ENCODE data around the gene TWSG1.
"Not testable (repeated sequence)": the region's sequence is repeated elsewhere in the genome, so short reads cannot be mapped to it uniquely, and the experiment has no call there.

TWSG1 gene

DNA sequence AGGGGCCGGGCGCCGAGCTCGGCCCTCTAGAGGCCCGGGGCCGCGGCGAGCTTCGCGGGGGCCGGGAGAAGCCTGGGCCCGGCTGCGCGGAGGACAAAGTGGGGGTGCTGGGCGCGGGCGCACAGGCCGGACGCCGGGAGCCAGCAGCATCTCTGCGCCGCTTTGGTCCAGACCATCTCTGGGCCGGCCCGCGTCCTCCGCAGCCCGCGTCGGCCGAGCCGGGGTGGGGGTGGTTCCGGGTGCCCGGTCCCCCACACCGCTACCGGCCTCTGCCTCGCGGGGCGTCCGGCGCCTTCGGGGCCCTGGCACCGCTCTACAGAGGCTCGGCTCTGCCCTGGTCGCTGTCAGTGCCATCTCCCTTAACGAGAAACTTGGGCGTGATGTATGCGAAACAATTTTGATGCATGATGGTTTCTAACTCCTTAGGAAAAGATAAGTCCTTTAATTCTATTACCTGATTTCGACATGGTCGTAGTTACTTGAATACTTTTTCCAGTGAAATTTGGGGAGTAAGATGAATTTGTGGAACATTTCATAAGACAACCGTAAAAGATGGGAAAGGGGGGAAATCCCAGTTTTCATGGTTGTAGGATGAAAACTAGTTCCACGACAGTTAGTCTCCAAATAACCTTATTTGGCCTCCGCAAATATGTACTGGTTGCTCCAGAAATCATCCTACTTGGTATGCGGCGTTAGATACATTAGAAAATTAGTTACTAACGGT is 562 bp downstream of the TWSG1 start:
- DNase-seq (ENCODE audit: low read depth in 3 of 3), result peak in 1 of 3 experiments; percentile 28

DNA sequence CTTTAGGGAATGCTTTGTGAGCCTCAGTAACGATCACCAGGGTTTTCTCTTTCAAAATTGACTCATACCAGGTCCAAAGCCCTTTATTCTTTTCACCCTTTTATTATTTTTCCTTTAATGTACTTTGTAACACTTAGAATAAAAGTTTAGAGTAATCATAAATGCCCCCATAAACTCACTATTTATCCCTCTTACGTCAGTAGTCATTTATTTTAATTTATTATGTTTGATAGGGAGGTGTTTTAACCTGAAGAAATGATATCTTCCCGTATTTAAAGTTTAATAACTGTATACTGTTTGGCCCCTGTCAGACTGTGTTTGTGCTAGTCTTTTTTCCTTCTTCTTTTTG is 1.1 kb downstream of the TWSG1 start:
- DNase-seq (ENCODE audit: low read depth in 3 of 3), result no peak

GRCh38 chr18:9336827-9337226 is 2.3 kb downstream of the TWSG1 start:
- DNase-seq (ENCODE audit: low read depth in 3 of 3), result no peak

GRCh38 chr18:9337873-9338272 is 3.3 kb downstream of the TWSG1 start:
- DNase-seq (ENCODE audit: low read depth in 3 of 3), result no peak

DNA sequence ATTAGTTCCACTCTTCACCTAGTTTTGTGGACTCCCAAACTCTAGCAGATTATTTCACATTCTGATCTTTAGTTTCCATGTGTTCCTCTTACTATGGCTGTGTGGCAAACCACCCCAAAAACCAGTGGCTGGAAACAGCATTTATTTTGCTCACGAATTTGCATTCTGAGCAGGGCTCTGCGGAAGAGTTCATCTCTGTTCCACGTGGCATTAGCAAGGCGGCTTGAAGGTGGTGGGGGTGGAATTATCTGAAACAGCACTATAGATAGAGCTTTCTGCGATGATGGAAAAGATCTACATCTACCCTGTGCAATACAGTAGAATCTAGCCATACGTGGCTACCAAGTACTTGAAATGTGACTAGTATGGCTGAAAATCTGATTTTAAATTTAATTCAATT is 5.9 kb downstream of the TWSG1 start:
- no peak for DNase-seq (ENCODE audit: low read depth in 3 of 3)

- no peak for DNase-seq (ENCODE audit: low read depth in 3 of 3)
Measured at GRCh38 chr18:9343577-9343976, 9.0 kb downstream of the TWSG1 start.

- DNase-seq (ENCODE audit: low read depth in 3 of 3), result no peak
Measured at GRCh38 chr18:9346775-9347174, 12.2 kb downstream of the TWSG1 start.

GRCh38 chr18:9348079-9348671 is 13.6 kb downstream of the TWSG1 start:
- no peak for DNase-seq (ENCODE audit: low read depth in 3 of 3)

GRCh38 chr18:9348766-9349165 is 14.2 kb downstream of the TWSG1 start:
- DNase-seq (ENCODE audit: low read depth in 3 of 3), result no peak

DNA sequence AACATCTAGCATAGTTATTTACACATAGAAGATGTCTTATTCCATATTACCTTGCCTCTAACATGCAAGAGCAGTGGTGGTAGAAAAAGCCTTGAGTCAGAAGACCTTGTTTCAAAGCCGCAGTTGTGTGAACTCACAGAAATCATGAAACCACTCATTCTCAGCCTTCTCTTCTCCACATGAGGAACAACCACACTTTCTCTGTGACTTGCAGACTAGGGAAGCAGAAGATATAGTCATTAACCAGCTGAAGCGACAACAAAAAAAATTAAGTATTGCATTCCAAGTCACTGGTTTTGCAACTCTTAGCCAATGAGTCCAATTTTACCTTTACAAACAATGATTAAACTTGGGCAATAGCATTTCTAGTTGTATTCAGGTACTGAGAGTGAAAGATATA is 19.0 kb downstream of the TWSG1 start:
- no peak for DNase-seq (ENCODE audit: low read depth in 3 of 3)

GRCh38 chr18:9354256-9354655 is 19.7 kb downstream of the TWSG1 start:
- DNase-seq (ENCODE audit: low read depth in 3 of 3), result no peak

DNA sequence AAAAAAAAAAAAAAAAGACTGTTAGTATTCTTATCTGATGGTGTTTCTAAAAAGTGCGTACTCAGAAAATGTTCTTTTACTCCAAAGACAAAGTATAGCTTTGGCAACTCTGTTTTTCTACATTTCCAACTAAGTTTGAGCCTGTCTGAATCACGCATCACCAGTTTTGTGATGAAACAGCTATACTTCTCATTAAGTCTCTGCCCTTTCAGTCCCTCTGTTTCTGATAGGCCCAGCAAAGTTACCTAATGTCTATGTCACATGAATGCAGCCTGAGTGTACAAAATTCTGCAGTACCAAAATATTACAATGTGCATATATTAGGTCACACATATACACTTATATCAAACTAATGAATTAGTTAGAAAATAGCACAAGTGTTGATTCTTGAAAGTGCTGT is 22.4 kb downstream of the TWSG1 start:
- DNase-seq (ENCODE audit: low read depth in 3 of 3), result no peak

GRCh38 chr18:9359796-9360195 is 25.2 kb downstream of the TWSG1 start:
- DNase-seq (ENCODE audit: low read depth in 3 of 3), result no peak

GRCh38 chr18:9361191-9361590 is 26.6 kb downstream of the TWSG1 start:
- DNase-seq (ENCODE audit: low read depth in 3 of 3), result no peak

DNA sequence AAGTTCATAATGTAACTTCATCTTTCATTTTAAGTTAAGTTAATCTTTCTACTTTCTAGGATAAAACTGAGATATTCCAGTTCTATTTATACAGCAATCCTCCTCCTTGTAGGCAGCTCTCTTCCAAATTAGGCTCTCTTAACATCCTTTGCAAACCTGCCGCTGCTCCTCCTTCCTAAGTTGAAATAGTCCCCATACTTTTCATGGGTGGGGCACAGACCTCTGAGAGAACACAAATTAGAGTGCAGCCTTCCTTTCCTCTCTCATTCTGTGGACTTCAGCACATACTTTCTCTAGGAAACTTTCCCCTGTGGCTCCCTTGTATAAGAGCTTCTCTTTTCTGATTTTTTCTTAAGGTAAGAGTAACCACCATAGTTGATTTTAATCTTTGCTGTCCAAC is 28.3 kb downstream of the TWSG1 start:
- no peak for DNase-seq (ENCODE audit: low read depth in 3 of 3)

DNA sequence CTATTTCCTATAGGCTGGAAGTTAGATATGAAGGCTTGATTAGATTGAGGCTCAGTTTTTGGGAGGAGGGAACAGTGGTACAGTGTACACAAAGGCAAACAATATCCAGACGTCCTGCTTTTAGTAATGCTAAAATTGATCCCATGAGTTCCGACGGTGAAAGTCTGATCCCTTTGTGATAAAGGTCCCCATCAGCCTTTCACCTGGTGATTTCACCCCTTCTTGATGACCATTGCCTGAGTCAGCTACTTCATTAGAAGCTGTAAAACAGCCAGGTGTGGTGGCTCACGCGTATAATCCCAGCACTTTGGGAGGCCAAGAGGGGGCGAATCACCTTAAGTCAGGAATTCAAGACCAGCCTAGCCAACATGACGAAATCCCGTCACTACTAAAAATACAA is 29.7 kb downstream of the TWSG1 start:
- no peak for DNase-seq (ENCODE audit: low read depth in 3 of 3)

GRCh38 chr18:9365406-9365805 is 30.8 kb downstream of the TWSG1 start:
- no peak for DNase-seq (ENCODE audit: low read depth in 3 of 3)

DNA sequence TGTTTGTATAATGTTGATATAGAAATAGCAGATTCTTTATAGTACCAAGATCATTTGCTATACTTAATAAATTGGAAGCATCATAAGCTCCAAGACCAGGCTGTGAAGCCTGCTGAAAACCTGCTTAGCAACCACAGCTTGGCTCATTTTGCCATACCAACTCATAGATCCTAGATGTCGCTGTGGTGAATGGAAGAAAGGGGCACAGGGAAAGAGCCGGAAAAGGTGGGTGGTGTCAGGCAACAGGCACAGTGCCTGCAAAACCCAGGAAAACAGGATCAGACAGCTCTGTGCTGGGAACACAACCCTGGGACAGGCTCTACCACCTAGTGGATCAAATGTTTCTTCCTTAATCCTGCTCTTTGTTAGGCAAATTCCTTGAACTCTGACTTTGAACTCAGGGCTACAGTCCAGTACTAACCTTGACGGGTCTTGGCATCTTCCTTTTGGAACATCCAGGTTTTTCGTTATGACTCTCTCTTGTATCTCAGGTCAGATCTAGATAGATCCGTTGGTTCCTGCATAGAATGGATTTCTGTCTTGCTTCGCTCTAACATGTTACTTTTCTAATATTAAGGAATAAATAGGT is 31.6 kb downstream of the TWSG1 start:
- no peak for DNase-seq (ENCODE audit: low read depth in 3 of 3)

DNA sequence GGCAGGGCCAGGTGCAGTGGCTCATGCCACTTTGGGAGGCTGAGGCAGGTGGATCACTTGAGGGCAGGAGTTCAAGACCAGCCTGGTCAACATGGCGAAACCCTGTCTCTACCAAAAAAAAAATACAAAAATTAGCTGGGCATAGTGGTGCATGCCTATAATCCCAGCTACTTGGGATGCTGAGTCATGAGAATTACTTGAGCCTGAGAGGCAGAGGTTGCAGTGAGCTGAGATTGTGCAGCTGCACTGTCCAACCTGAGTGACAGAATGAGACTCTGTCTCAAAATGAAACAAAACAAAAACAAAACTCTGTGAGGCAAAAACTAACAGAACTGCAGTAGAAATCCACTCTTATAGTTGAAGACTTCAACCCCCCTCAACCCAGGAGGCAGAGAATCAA is 38.7 kb downstream of the TWSG1 start:
- DNase-seq (ENCODE audit: low read depth in 3 of 3), result not testable (repeated sequence)

- no peak for DNase-seq (ENCODE audit: low read depth in 3 of 3)
Measured at GRCh38 chr18:9379118-9379517, 44.5 kb downstream of the TWSG1 start.

GRCh38 chr18:9380101-9380500 is 45.5 kb downstream of the TWSG1 start:
- DNase-seq (ENCODE audit: low read depth in 3 of 3), result no peak

DNA sequence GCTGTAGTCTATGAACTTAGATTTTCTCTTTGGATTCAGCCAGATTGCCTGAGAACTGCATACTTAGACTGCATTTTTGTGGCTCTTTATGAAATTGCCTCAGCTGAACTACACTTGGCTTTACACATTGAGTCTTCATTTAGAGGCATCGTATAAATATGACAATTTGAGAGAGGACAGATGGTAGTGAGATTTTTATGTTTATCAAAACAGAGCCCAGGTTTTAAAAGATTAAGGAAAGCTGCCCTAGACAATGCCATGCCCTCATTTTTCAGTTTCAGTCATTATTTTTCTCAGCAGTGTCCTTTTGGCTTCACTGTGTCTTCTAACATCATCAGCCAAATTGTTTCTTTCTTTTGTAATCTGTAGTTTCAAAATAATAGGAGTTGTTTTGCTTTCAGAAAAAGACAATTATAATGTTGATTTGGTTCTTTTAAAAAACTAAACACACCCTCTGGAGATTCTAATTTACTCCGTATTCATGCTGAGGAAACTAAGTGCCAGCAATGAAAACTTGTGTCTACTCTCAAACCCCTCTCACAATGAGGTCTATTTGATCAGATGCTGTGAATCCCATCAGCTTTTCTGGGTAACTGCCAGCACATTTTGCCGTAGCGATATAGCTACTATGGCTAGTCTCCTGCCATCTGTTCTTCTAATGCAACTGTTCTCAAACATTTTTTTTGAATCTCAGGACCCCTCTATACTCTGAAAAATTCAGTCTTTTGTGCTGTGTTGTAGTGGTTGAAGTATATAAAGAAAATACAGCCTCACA is 46.2 kb downstream of the TWSG1 start:
- DNase-seq (ENCODE audit: low read depth in 3 of 3), result no peak

- DNase-seq (ENCODE audit: low read depth in 3 of 3), result no peak
Measured at GRCh38 chr18:9386879-9387278, 52.3 kb downstream of the TWSG1 start.

Measured in stimulated activated CD4-positive, alpha-beta T cell treated with anti-CD3 and anti-CD28 coated beads, TNF-alpha, amount 100 ng/mL, for 24 hours (primary cell).